HG03097 (cell line): ENCODE data around the gene CHRM4.

Source experiments
- ATAC-seq: cut with Tn5 transposase; IDR thresholded peaks from one replicate; pipeline ENCODE4 v1.9.1; 2021; ENCODE audit not compliant: unreplicated experiment, low FRiP score

The CHRM4 gene

DNA sequence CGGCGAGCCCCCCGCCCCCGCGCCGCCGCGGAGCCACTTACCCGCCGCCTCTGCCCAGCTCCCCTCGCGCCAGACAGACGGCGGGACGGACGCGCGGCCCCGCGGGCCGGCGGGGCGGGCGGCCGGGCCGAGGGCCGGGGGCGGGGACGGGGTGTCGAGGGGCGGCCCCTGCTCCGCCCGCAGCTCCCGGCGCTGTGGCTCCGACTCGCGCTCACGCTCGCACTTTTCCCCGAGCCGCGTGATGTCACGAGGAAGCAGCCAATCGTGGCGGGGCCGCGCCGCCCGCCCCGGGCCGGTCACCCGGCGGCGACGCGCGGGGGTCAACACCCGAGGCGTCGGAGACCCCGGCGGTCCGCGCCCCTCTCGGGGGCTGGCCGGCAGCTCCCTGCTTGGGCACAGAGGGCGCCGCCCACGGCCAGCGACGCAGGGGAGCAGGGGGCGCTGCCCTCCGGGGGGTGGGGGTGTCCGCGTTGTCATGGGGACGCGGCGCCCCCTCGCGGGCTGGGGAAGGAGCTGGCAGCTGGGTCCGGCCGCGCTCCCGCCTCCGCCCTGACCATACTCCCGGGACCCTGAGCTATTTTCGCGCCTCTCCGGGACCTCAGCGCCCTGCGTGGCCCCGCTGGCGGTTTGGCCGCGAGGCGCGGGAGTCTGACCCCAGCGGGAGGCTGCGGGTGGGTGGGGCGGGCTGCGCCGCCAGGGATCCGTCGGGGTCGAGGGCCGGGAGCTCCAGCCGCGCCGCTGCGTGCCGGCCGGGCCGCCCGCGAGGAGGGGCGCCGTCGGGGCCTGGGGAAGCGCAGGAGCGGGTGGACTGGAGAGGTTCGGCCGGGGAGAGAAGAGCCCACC, at the start of gene CHRM4:
CHRM4 (minus strand) TSS at position 199 of the 843 bp plus-strand sequence. CDS start 5,219 bp downstream, outside the sequence.
- ATAC-seq: no peak

DNA sequence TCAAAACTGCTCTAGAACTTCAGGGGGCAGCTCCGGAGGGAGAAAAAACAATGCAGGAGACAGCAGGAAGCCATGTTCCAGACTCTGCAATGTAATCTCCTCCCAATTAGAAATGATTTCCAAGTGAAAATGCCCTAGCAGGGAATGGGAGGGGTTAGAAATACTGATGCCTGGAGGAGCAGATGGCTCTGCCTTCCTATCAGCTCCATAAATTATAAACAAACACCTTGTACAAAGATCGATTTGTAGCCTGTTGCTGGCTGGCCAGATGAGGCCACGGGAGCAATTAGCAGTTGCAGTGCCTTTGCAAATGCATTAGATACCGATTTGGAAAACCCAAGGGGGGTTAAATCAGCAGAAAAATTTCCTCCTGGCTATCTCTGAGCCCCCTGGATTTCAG, 46.6 kb upstream of the CHRM4 start:
- no peak for ATAC-seq

DNA sequence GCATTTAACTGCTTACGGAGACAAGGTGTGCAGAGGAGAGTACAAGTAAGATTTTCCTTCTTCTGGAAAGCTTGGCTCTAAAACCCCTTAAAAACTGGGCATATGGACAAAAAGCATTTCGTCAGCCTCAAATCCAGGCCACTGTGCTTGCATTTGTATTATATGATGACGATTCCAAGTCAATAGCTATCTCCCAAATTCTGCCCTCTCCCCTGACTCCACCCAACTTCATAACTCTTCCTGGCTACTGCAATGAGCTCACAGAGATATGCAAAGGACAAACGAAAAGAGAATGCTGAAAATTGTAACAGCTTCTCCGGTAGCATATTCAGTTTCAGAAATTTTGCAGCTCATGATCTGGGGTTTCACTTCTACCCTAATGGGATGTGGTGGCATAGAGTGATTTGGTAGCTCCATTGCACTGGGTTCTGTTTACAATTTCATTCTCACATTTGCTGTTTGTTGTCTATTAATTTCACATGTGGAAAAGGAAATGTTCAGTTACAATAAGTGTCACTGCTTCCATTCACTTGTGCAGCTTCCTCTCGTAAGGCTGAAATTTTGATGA, 45.6 kb upstream of the CHRM4 start:
- ATAC-seq: no peak

DNA sequence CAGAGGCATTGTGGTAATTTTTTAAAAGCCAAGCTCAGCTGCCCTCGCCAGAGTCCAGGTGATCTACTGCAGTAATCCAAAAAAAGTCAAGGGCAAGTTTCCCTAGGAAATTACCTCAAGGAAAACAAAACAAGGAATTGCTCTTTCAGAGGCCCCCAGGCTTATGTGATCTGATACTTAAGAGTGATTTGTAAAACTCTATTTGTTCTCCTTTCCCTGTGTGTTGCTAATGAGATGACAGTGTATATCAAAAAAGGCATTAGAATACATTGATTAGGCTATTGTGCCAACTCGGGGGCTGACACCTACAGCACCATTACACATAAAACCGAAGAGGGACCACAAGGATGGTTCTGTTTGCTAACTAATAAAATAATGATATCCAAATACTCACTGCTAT, 44.5 kb upstream of the CHRM4 start:
- ATAC-seq: no peak

GRCh38 chr11:46435679-46436078, 44.1 kb upstream of the CHRM4 start:
- no peak for ATAC-seq

DNA sequence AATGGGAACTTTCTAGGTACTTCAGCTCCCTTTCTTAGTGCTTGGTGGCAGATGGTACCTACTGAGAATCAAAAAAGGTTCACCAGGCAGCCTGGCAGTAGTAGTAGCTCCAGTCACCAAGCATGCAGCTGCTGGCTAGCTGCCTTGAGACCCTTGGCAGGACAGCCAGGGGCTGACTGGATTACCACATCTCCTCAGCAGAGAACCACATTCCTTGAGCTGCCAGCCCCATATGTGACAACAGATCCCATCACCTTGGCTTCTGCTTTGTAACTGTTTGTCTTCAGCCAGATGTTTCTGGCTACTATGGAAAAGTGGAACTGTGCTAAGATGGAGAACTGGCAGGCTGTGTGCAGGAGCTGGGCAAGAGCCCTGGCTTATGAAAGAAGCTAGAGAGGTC, 39.6 kb upstream of the CHRM4 start:
- ATAC-seq: no peak

GRCh38 chr11:46429717-46430116, 38.1 kb upstream of the CHRM4 start:
- ATAC-seq: no peak

DNA sequence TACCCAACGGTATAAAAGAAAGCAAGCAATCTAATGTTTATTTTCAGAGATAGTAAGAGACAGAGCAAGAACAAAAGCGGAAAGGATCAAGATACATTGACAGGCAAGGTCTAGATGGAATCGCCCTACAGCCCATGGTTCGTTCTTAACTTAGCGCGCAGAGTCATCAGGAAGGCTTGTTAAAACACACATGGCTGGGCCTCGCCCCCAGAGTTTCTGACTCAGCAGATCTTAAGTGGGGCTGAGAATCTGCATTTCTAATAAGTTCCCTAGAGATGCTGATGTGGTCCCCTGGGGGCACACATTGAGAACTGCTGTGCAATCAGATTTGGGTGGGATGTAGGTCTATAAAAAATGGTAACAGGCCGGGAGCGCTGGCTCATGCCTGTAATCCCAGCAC, 35.8 kb upstream of the CHRM4 start:
- no peak for ATAC-seq

GRCh38 chr11:46426233-46426991, 34.8 kb upstream of the CHRM4 start:
- no peak for ATAC-seq

DNA sequence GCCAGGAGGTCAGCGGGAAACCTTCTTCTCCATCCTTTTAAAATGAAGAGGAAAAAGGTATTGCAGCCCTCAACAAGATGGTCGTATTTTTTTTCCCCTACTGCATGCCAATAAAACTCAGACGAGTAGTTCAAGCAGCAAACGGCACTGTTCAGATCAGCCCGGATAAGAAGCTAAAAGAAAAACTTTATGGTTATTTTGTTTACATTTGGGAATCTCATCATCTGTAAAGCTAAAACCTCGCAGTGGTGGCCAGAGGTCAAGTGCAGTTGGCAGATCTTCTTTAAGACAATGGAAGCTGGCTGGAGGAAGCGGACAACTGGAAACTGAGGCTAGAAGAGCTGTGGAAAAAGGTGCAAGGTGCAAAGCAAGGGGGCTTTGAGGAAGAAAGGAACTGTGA, 31.0 kb upstream of the CHRM4 start:
- no peak for ATAC-seq

GRCh38 chr11:46421257-46421880, 29.8 kb upstream of the CHRM4 start:
- ATAC-seq: no peak

DNA sequence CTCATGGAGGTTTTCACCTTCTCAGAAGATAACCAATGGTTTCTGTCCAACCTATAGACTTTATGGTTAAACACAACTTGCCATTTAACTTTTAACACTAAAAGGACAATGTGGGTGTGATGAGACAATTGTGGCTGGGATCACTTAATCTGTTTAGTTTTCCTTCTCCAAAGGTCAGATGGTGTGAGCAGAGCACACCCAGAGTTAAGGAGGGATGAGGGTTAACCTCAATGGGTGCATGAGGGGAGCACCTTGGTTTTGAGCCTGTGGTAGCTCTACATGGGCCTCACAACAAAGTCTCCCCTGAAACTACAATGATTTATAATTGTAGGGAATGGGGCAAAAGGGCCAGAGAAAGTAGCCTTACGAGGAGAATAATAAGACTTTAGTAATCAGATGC, 28.9 kb upstream of the CHRM4 start:
- no peak for ATAC-seq

DNA sequence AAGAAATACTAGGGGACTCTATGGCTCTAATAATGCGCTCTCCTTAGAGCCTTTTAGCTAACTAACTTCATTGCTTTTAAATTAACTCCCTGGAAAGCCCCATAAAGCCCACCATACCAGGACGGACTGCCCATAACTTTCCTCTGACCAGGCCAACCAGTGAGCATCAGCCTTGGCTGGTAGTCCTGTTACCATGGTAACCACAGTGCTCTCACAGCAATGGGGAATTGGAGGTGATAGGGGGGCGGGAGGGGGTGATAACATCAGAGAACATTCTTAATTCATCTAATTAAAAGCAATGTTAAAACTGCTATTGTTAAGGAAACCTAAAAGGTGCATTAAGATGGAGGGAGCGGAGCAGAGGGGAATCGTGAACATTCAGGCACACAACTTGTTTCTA, 27.2 kb upstream of the CHRM4 start:
- ATAC-seq: no peak

- ATAC-seq: no peak
Measured at GRCh38 chr11:46417711-46418110, 26.1 kb upstream of the CHRM4 start.

GRCh38 chr11:46414879-46415278, 23.3 kb upstream of the CHRM4 start:
- ATAC-seq: no peak

DNA sequence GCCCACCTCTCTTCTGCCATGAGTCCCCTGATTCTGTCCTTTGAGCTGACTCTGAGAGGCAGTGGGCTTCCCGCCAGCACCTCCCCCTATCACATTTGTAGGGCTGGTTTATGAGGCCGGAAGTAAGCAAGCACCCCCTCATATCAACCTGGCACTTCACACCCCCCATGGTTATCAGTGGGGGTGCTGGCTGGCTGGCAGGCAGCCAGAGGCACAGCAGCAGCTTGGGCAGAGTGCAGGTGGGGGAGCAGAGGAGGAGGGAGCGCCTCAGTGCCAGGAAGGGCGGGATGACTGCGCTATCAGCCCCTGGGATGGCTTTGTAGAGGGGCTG, 22.9 kb upstream of the CHRM4 start:
- ATAC-seq: no peak

DNA sequence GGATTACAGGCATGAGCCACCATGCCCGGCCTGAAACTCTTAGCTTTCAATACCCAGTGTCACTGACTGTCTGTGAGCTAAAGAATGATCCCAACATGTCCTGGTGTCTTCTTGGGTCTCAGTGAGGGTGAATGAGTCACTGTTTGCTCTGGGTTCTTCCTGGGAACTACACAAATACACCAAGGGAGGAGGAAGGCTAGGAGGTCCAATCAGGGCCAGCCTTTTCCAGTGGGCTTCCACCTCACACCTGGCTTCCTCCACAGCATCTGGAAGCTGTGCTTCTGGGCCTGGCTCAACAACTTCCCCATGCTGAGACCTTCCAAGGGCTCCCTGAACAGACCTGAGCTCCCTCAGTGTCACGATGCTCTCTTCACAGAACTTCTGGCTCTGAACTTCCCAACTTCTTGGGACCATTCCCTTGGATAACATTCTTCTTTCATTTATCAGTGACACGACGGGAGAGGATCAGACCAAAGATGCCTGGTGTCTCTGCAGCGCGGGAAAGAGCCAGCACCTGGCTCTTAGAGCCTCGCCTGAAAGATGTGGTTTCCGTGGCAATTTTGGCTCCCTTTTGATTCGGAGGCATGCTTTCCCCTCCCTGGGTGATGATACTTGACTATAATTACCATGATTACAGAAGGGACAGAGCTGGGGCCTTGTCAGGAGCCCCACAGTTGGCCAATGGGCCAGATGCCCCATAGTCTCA, 22.3 kb upstream of the CHRM4 start:
- no peak for ATAC-seq

- ATAC-seq: no peak
Measured at GRCh38 chr11:46410021-46410420, 18.4 kb upstream of the CHRM4 start.

DNA sequence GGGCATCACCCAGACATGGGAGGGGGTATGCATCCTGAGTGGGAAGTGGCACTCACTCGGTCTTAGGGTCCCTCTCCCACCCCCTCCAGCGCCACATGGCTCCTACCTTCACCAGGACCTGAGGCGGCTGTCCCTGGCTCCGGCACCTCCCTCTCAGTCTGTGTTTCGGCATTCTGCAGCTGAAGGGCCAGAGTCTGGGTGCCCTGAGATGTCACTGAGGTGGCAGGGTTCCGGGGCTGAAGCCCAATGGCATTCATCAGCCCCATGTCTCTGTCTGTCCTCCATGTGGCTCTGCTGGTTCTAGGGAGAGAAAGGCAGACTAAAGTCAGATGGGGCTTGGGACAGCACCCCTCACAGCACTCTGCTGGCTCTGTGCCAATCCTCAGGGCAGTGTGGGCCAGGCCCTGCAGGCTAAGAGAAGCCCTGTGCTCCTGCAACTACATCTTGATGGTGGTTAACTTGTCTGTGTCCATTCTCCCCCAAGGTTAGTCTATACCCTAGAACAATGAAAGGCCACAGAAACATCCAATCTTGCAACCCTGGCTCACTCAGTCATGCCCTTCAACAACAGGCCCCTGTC, 16.9 kb upstream of the CHRM4 start:
- ATAC-seq: no peak

DNA sequence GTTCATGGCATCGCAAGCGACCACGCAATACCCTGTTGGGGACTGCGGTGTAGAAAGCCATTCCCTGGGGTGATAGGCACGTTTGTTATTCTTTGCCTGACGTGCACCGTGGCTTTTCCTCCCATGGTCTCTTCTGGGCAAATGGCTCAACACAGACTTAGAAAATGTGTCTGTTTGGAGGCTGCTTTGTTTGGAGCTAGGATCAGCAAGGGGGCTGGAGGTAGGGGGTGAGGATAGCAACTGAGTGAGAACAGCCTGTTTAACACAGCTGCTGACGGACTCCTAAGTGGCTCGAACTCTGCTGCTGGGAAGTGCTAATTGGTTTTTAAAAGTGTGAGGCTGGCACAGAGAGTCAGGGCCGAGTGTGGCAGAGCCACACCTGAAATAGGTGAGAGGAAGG, 16.1 kb upstream of the CHRM4 start:
- ATAC-seq: no peak
